NCI-H2107 (cell line): Measurements from ENCODE around the gene GDNF.
"Not testable (repeated sequence)": the region's sequence is repeated elsewhere in the genome, so short reads cannot be mapped to it uniquely, and the experiment has no call there.

Experiments
- DNase-seq: peaks from one replicate; lab custom pipeline; 2025; lab: John Stamatoyannopoulos, UW

GDNF gene

GRCh38 chr5:37815913-37816312, 23.9 kb downstream of the GDNF start:
- no peak for DNase-seq

DNA sequence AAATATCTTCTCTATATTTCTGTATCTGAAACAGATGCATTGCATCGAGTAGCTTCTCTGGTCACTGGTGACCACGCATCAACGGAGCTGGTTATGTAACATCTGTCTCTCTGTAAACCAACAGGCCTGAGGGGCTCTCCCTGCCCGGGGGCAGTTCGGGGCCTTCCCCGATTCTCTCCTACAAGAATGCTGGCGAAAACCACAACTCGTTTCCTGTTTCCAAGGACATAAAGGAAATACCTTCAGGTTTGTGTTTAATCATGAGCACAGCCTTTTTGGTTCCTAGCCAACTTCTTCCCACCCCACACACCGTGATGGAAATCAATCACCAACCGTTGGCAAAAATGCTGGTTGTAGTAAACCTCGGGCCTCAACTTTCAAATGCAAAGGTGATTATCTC, 25.1 kb downstream of the GDNF start:
- no peak for DNase-seq

- DNase-seq, result no peak
Observed at GRCh38 chr5:37812365-37812764, 27.5 kb downstream of the GDNF start.

DNA sequence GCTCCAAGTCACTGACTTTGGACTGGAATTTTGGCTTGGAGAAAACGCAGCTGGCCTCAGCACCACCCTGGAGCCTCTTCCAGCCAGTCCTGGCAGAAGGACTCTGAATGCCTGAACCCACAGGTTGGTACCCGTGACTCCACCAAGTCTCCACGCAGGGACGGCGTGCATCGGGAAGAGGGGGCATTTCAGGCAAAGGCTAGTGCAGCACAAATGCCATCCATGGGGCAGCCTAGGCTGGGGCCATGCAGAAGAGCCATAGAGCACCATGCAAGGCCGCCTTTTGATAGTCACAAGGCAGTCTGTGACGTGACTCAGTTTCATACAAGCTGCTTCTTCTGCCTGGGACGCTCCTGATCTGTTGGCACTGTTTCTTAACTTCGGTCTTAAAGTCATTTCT, 28.0 kb downstream of the GDNF start:
- DNase-seq, result no peak

DNA sequence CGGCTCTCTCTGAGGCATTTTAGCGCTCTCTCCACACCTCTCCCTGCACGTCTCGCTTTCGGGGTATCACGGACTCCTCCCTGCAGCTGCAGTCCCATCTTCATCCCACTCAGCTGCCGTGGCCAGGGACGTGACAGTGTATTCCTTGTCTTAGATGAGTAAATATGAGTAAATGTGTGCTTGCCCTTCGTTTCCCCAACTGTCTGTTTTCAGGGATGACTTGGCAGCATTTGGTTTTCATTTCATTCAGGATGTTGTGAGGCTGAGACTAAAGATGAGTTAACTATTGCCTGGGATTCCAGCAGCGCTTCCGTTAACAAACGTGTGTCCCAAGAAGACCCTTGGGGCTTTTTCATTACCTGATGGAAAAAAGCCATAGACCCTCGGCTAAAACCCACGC, 29.5 kb downstream of the GDNF start:
- DNase-seq, result no peak

GRCh38 chr5:37808945-37809344, 30.9 kb downstream of the GDNF start:
- no peak for DNase-seq

- DNase-seq, result no peak
Observed at GRCh38 chr5:37807621-37808301, 32.1 kb downstream of the GDNF start.

DNA sequence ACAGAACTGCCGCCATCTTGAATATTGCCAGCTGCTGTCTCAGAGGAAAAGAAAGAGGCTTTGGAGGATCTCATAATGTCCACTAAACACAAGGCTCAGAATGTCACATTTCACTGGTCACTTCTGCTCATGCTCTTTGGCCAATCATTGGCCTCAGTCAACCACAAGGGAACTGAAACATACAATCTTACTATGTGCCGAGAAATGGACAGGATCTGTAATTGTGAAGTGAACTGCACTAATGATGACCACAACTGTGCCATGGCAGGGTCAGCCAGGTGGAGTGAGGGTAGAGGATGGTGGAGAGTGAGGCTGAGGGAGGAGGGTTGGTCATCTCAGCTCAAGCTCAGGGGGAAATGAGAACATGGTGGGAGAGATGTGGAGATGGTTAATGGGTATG, 32.8 kb downstream of the GDNF start:
- no peak for DNase-seq

GRCh38 chr5:37806476-37806875, 33.4 kb downstream of the GDNF start:
- DNase-seq, result no peak

DNA sequence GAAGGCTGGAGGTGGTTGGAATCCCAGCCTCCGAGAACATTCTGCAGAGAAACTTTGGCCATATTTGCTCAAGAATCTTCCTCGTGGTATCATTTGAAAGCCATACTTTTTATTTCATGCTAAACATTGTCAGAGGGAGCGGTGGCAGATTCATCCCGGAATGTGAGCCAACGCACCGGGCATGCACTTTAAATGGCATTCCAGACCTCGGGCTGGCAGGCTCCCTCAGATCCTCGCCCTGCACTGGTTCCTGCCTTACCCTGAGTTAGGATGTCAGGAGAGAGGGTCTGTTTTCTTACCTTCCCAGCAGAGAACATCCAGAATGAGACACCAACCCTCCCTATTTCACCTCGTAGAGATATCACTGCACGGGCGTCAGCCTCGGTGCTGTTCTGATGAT, 33.8 kb downstream of the GDNF start:
- no peak for DNase-seq

- no peak for DNase-seq
Observed at GRCh38 chr5:37804401-37804800, 35.4 kb downstream of the GDNF start.

DNA sequence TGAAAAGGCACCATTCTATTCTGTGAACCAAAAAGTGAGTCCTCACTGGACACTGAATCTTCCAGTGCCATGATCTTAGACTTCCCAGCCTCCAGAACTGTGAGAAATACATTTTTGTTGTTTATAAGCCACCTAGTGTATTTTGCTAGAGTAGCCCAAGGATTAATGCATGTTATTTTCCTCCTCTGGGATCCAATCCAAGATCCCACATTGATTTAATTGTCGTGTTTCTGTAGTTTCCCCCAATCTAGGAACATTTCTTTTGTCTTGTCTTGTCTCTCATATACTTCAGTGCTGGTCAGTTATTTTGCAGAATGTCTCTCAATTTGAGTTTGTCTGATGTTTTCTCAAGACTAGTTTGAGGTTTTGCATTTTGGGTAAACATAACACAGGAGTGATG, 36.4 kb downstream of the GDNF start:
- no peak for DNase-seq

DNA sequence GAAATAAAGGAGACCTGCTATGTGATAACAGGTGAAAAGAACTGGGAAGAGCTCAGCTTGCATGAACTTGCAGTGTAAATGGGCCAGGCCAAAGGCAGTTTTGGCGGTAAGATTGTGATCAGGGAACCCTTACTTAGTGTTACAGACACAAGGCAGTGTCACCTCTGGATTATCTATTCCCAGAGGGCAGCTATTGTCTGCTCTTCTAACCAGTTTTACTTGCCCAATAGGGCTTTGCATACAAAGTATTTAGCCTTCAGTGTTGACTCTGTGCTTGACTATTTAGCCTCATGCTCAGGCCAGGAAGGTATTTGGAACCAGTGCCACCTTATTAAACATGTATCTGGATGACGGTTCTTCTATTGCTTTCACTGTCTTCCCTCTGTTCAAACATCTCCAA, 38.3 kb downstream of the GDNF start:
- no peak for DNase-seq

DNA sequence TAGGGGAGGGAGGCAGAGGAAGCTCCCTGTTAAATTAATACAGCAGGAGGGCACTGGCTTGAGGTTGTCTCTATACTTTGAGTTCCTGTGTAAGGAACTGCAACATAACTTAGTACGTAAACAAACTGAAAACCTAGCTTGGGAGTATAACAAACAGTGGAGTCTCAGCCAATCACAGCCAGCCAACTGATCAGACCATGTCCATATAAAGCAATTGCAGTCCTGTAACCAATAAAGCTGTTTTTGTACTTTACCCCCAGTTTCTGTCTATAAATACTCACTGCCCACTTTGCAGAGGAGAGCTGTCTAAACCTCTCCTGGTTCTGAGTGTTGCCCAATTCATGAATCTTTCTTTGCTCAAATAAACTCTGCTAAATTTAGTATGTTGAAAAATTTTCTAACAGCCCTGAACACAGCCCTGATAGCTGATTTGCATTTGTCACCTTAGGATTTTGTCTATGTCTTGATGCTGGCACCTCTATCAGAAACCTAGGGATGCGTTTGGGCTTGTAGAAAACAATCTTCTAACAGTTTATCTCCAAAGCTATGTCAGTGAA, 39.9 kb downstream of the GDNF start:
- DNase-seq, result no peak

DNA sequence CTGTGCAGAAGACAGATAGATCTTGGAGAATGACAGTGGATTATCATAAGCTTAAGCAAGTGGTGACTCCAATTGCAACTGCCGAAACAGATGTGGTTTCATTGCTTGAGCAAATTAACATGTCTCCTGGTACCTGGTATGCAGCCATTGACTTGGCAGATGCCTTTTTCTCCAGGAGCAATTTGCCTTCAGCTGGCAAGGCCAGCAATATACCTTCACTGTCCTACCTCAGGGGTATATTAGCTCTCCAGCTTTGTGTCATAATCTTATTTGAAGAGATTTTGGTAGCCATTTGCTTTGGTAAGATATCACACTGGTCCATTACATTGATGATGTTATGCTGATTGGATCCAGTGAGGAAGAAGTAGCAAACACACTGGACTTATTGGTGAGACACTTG, 43.4 kb downstream of the GDNF start:
- not testable (repeated sequence) for DNase-seq

DNA sequence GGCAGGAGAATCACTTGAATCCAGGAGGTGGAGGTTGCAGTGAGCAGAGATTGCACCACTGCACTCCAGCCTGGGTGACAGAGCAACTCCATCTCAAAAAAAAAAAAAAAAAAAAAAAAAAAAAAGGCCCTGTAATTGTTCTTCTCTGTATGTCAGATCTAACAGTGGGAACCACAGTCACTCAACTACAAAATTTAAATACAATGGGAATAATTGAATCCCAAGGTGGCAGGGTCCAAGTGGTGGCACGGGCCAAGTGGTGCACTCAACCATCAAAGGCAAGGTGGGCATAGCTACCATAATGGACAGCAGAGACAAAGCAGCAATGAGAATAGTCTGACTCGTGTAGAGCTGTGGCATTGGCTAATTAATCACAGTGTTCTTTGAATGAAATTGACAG, 44.5 kb downstream of the GDNF start:
- not testable (repeated sequence) for DNase-seq

DNA sequence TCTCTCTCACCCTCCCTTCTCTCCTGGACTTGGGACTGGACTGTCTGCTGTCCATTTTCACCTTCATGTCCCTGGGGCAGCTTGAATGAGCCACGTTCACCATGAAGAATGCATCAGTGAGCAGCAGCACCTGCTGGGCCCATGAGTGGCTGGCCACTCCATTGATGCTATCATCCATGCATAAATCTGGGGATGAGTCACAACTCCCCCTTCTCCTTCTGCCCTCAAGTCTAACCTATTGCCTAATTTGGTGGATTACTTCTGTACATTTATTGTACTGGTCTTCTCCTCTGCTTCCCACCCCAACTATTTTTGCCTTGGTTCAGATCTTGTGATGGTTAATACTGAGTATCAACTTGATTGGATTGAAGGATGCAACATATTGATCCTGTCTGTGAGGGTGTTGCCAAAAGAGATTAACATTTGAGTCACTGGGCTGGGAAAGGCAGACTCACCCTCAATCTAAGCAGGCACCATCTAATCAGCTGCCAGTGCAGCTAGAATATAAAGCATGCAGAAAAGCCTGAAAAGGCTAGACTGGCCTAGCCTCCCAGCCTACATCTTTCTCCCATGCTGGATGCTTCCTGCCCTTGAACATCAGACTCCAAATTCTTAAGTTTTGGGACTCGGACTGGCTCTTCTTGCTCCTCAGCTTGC, 46.7 kb downstream of the GDNF start:
- no peak for DNase-seq

GRCh38 chr5:37791321-37791720, 48.5 kb downstream of the GDNF start:
- no peak for DNase-seq

DNA sequence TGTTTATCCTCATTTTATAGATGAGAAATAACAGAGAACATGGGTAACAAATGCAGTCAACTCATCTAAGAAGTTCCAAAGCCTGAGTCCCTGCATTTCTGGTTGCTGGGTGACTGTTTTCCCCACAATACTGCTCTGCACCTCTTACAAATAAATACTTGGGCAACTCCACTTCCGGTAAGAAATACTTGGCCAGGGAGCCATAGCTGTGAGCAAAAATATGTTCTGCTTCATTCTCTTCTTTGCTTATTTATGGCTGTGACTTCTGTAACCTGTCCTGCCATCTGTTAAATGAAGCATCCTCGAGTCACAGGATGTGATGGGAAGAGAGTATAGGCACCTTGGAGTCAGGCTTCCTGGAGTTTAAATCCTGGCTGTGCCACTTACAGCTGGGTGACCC, 49.9 kb downstream of the GDNF start:
- DNase-seq, result no peak

- no peak for DNase-seq
Observed at GRCh38 chr5:37787742-37788141, 52.1 kb downstream of the GDNF start.

DNA sequence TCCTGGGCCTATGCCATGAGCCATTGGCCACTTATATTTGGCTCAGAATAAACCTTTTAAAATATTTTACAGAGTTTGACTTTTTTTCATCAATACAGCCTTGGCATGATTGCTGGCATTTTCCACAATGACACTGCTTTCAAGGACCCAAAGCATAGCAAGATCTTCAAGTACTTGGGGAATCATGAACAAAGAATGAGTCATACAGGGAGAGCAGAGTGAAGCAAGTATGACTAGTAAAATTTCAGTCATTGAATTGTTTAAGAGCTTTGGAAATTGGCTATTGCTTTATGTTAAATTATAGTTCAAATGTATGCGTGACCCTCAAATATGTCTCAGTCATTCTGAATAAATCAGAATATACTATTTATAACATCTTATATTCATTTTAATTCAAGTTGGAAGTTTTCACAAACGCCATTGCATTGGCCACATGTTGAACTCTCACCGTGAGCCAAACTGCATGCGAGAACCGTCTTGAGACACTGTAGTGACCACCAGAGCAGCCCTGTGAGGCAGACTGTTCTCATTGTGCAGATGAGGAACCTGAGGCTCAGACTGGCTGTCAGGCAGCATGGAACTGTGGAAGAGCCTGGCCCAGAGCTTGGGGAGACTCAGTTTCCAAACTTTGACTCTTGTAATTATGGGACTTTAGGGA, 52.9 kb downstream of the GDNF start:
- DNase-seq, result no peak

DNA sequence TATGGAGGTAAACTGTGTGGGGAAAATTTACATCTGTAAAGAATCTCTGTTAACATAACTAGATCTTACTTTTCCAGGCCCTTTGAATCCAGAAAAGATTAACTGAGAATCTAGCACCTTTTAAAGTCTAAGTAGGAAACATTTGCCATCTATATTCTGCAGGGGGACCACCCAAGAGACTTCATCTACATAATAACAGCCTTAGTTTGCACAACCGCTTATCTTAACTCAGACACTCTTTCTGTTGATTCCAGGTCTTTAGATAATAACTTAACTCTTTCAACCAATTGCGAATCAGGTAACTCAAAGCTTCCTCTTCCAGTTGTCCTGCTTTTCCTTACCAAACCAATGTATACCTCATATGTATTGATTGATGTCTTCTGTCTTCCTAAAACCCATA, 53.4 kb downstream of the GDNF start:
- no peak for DNase-seq

- DNase-seq, result not testable (repeated sequence)
Observed at GRCh38 chr5:37781409-37781808, 58.4 kb downstream of the GDNF start.
